HCT116 (cell line): ENCODE results near the gene TAF8. TPM values are rescaled to one million over a fixed set of nuclear protein-coding genes. Genes with fewer than 3 reads are reported as not detected.

ENCODE experiments used
- ATAC-seq: fragments of 200-7000 bp; cut with Tn5 transposase; 2 replicates; pipeline ENCODE4 v1.9.1; 2020; ENCODE audit warnings: mild to moderate bottlenecking, moderate library complexity
- BruUV-seq: library from RNA; stranded (reverse); fragments of 400-500 nt; replicated peaks from 2 replicates; lab custom pipeline; 2021; lab: Mats Ljungman, UMichigan
- CTCF ChIA-PET: fragments of 300-600 bp; sonication (Branson Sonifier 250); formaldehyde crosslinking; loops from one replicate; lab custom pipeline; 2021; ENCODE audit warnings: antibody characterized with exemption; lab: Charles Lee
- POLR2A ChIA-PET: fragments of 300-600, 350-600 bp; sonication (Branson Sonifier 250); formaldehyde crosslinking; loops from one replicate; lab custom pipeline; 2021; ENCODE audit warnings: antibody characterized with exemption; lab: Charles Lee
- RAD21 ChIA-PET, 2 experiments: fragments of 300-600 bp; sonication (Branson Sonifier 250); formaldehyde crosslinking; loops; one replicate each; lab custom pipeline; 2023; ENCODE audit warnings: low total read pairs in 2 of 2; ENCODE audit not compliant: uncharacterized antibody in 2 of 2, unreplicated experiment in 2 of 2, low non-redundant PET in 1 of 2; lab: Charles Lee
- DNase-seq: peaks from one replicate; pipeline ENCODE4 v3.0.0-alpha.2; 2010; ENCODE audit warnings: low read depth, low spot score
- H2AFZ ChIP-seq: fragments of 200-600 bp; shearing (Covaris generic), sonication (generic); 2 replicates; pipeline ENCODE4 v1.6.1; 2017; ENCODE audit warnings: low read depth, mixed run types, mixed read lengths, antibody characterized with exemption, low read length; ENCODE audit not compliant: poor library complexity, severe bottlenecking
- H3K27ac ChIP-seq: 2 replicates; pipeline ENCODE4 v1.5.1; 2012; ENCODE audit warnings: low read depth, low read length
- H3K27me3 ChIP-seq: fragments of 200-600 bp; sonication (generic); 2 replicates; pipeline ENCODE4 v1.6.1; 2016; ENCODE audit warnings: mixed run types, low read length, mixed read lengths; ENCODE audit not compliant: insufficient read depth
- H3K36me3 ChIP-seq, 2 experiments: fragments of 200-500 bp in 1 of 2; fragments of 200-600 bp in 1 of 2; sonication (Bioruptor generic) in 1 of 2; sonication (generic) in 1 of 2; 2 replicates each; pipeline versions ENCODE4 v1.5.1 to v1.6.1; 2014 to 2016; ENCODE audit warnings: low read length in 2 of 2, inconsistent platforms in 1 of 2, mixed read lengths in 1 of 2, mixed run types in 1 of 2; ENCODE audit not compliant: insufficient read depth in 2 of 2, control insufficient read depth in 1 of 2
- H3K4me1 ChIP-seq, 2 experiments: fragments of 200-600 bp in 1 of 2; sonication (generic) in 1 of 2; 2 replicates each; pipeline versions ENCODE4 v1.5.1 to v1.6.1; 2012 to 2017; ENCODE audit warnings: low read length in 2 of 2, inconsistent platforms in 1 of 2, mild to moderate bottlenecking in 1 of 2, mixed read lengths in 1 of 2, mixed run types in 1 of 2, moderate library complexity in 1 of 2; ENCODE audit not compliant: insufficient read depth in 2 of 2, control insufficient read depth in 1 of 2
- H3K4me2 ChIP-seq: fragments of 200-600 bp; sonication (generic); 2 replicates; pipeline ENCODE4 v1.6.1; 2017; ENCODE audit warnings: mixed run types, low read length, mixed read lengths
- H3K4me3 ChIP-seq, 2 experiments: fragments of 200-600 bp in 1 of 2; sonication (generic) in 1 of 2; replicated peaks in 1 of 2; 2 replicates each; pipeline ENCODE4 v1.5.1; 2011 to 2016; ENCODE audit warnings: low read length in 2 of 2, control low read depth in 1 of 2, low read depth in 1 of 2, mild to moderate bottlenecking in 1 of 2, mixed read lengths in 1 of 2, mixed run types in 1 of 2
- H3K79me2 ChIP-seq: fragments of 200-600 bp; sonication (generic); 2 replicates; pipeline ENCODE4 v1.6.1; 2017; ENCODE audit warnings: mild to moderate bottlenecking, mixed run types, low read length, moderate library complexity, mixed read lengths; ENCODE audit not compliant: insufficient read depth
- H3K9ac ChIP-seq: fragments of 200-600 bp; sonication (generic); 2 replicates; pipeline ENCODE4 v1.6.1; 2016; ENCODE audit warnings: low read length, mixed read lengths
- H3K9me2 ChIP-seq: fragments of 200-600 bp; sonication (generic), shearing (Covaris generic); 2 replicates; pipeline ENCODE4 v1.6.1; 2017; ENCODE audit warnings: mixed run types, mild to moderate bottlenecking, moderate library complexity; ENCODE audit not compliant: insufficient read depth
- H3K9me3 ChIP-seq, 2 experiments: fragments of 200-500 bp in 1 of 2; fragments of 200-600 bp in 1 of 2; sonication (Bioruptor generic) in 1 of 2; sonication (generic) in 1 of 2; 2 replicates each; pipeline ENCODE4 v1.6.1; 2014 to 2017; ENCODE audit warnings: low read length in 2 of 2, mixed read lengths in 2 of 2, inconsistent platforms in 1 of 2, low read depth in 1 of 2, mild to moderate bottlenecking in 1 of 2, mixed run types in 1 of 2, moderate library complexity in 1 of 2; ENCODE audit not compliant: control insufficient read depth in 1 of 2, insufficient read depth in 1 of 2
- H4K20me1 ChIP-seq: fragments of 200-600 bp; sonication (generic), shearing (Covaris generic); 2 replicates; pipeline ENCODE4 v1.6.1; 2017; ENCODE audit warnings: mixed run types, mild to moderate bottlenecking, moderate library complexity; ENCODE audit not compliant: insufficient read depth
- CEBPB ChIP-seq: IDR thresholded peaks from 2 replicates; pipeline ENCODE4 v1.6.1; 2012; ENCODE audit warnings: low read depth
- ELF1 ChIP-seq: IDR thresholded peaks from 2 replicates; pipeline ENCODE4 v1.6.1; 2012; ENCODE audit warnings: low read depth, borderline replicate concordance
- EZH2 ChIP-seq: fragments of 200-600 bp; sonication (generic); IDR thresholded peaks from 2 replicates; pipeline ENCODE4 v1.6.1; 2017; ENCODE audit warnings: antibody characterized with exemption, mixed run types
- EZH2phosphoT487 ChIP-seq: fragments of 200-600 bp; IDR thresholded peaks from 2 replicates; pipeline ENCODE4 v1.6.1; 2018; ENCODE audit warnings: antibody characterized with exemption, borderline replicate concordance
- FOSL1 ChIP-seq: IDR thresholded peaks from 2 replicates; pipeline ENCODE4 v1.6.1; 2012; ENCODE audit warnings: low read depth
- POLR2A ChIP-seq: IDR thresholded peaks from 2 replicates; pipeline ENCODE4 v1.7.0; 2011; ENCODE audit warnings: borderline replicate concordance; ENCODE audit not compliant: insufficient read depth, insufficient read length; ENCODE audit errors: extremely low read depth
- RAD21 ChIP-seq: IDR thresholded peaks from 2 replicates; pipeline ENCODE4 v1.6.1; 2012; ENCODE audit warnings: low read depth, mild to moderate bottlenecking
- SIN3A ChIP-seq: IDR thresholded peaks from 2 replicates; pipeline ENCODE4 v1.6.1; 2012; ENCODE audit warnings: low read depth
- SP1 ChIP-seq: IDR thresholded peaks from 2 replicates; pipeline ENCODE4 v1.6.1; 2012; ENCODE audit warnings: low read depth
- SRF ChIP-seq: IDR thresholded peaks from 2 replicates; pipeline ENCODE4 v1.6.1; 2012; ENCODE audit warnings: low read depth
- TCF7L2 ChIP-seq: IDR thresholded peaks from 2 replicates; pipeline ENCODE4 v1.7.0; 2011; ENCODE audit warnings: borderline replicate concordance, inconsistent platforms; ENCODE audit not compliant: insufficient read depth, insufficient read length; ENCODE audit errors: extremely low read depth
- YY1 ChIP-seq: IDR thresholded peaks from 2 replicates; pipeline ENCODE4 v1.6.1; 2011; ENCODE audit warnings: low read length, low read depth, moderate library complexity, mild to moderate bottlenecking; ENCODE audit not compliant: insufficient replicate concordance; ENCODE audit errors: extremely low read depth
- ZFX ChIP-seq: fragments of 450-650 bp; IDR thresholded peaks from 2 replicates; pipeline ENCODE4 v1.6.1; 2017
- ZNF274 ChIP-seq: fragments of 200-500 bp; sonication (Bioruptor generic); IDR thresholded peaks from 2 replicates; pipeline ENCODE4 v1.6.1; 2014; ENCODE audit warnings: mild to moderate bottlenecking, low read depth, low read length, inconsistent platforms
- intact Hi-C: fragments of 100-400 bp; cut with micrococcal nuclease; formaldehyde crosslinking; loops from 2 replicates; pipeline ENCODE4 v1.10.0; 2022
- total RNA-seq: library from RNA; stranded (reverse); gene quantifications from one replicate; pipeline ENCODE4 v1.2.1, GENCODE V29; 2021; ENCODE audit not compliant: unreplicated experiment
- TF ChIP-seq, protein P1 (sequence below): IDR thresholded peaks from 2 replicates; pipeline ENCODE4 v1.6.1; 2012
- TF ChIP-seq, protein P2 (sequence below): IDR thresholded peaks from 2 replicates; pipeline ENCODE4 v1.6.1; 2012; ENCODE audit warnings: low read depth
- TF ChIP-seq, protein P3 (sequence below): IDR thresholded peaks from 2 replicates; pipeline ENCODE4 v1.6.1; 2012

Gene TAF8
- total RNA-seq, 1 experiment from 2014 or later = 29.5 TPM

DNA sequence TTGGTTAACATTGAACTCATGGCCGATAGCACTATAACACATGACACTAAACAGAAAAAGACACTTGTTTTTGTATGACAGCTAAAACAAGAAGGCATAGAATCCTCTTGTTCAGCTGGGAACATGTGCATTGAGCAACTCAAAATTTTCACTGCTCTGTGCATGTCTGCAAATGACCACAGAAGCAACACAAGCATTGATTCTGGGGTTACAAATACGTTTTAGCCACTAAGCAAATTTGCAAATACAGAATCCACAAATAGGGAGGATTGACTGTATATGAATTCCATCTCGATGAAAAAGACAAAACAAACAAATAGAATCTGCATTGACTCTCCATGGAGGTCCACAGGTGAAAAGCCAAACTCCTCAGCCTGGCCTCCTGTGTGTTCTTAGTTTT, 60.4 kb downstream of the TAF8 start:
- no peak overlapping the region for H3K27ac ChIP-seq
- intact Hi-C loops = no loop called here
- H3K36me3 ChIP-seq = peaks cover 0 to 13% of the 10 kb centered on the region in 2 experiments; a peak in 2 of 4 replicates
- H3K9me2 ChIP-seq = no peaks in the 10 kb centered on the region
- peaks cover 16 to 23% of the 10 kb centered on the region in 2 experiments for H3K4me1 ChIP-seq
- ChIA-PET RAD21 (no interaction called here), POLR2A (no interaction called here), CTCF (no interaction called here)
- no peak overlapping the region for H3K4me3 ChIP-seq
- H2AFZ ChIP-seq = no peak overlapping the region
- H3K79me2 ChIP-seq = no peaks in the 10 kb centered on the region
- H3K9ac ChIP-seq = no peak overlapping the region
- no TSS peak for BruUV-seq
- no peaks in the 10 kb centered on the region for H3K9me3 ChIP-seq
- no peaks in the 10 kb centered on the region for H4K20me1 ChIP-seq
- no peak overlapping the region for H3K4me2 ChIP-seq
- TF ChIP-seq CEBPB = no peak
- no peak for TF ChIP-seq YY1
- TF ChIP-seq EZH2phosphoT487 = no peak
- no peak for TF ChIP-seq ZFX
- no peak for TF ChIP-seq RAD21
- TF ChIP-seq, protein P1, sequence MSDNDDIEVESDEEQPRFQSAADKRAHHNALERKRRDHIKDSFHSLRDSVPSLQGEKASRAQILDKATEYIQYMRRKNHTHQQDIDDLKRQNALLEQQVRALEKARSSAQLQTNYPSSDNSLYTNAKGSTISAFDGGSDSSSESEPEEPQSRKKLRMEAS = no peak
- no peak for TF ChIP-seq SIN3A
- TF ChIP-seq, protein P2, sequence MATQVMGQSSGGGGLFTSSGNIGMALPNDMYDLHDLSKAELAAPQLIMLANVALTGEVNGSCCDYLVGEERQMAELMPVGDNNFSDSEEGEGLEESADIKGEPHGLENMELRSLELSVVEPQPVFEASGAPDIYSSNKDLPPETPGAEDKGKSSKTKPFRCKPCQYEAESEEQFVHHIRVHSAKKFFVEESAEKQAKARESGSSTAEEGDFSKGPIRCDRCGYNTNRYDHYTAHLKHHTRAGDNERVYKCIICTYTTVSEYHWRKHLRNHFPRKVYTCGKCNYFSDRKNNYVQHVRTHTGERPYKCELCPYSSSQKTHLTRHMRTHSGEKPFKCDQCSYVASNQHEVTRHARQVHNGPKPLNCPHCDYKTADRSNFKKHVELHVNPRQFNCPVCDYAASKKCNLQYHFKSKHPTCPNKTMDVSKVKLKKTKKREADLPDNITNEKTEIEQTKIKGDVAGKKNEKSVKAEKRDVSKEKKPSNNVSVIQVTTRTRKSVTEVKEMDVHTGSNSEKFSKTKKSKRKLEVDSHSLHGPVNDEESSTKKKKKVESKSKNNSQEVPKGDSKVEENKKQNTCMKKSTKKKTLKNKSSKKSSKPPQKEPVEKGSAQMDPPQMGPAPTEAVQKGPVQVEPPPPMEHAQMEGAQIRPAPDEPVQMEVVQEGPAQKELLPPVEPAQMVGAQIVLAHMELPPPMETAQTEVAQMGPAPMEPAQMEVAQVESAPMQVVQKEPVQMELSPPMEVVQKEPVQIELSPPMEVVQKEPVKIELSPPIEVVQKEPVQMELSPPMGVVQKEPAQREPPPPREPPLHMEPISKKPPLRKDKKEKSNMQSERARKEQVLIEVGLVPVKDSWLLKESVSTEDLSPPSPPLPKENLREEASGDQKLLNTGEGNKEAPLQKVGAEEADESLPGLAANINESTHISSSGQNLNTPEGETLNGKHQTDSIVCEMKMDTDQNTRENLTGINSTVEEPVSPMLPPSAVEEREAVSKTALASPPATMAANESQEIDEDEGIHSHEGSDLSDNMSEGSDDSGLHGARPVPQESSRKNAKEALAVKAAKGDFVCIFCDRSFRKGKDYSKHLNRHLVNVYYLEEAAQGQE = no peak
- no peak for TF ChIP-seq ZNF274
- no peak for TF ChIP-seq EZH2
- no peak for TF ChIP-seq SRF
- no peak for TF ChIP-seq TCF7L2
- TF ChIP-seq, protein P3, sequence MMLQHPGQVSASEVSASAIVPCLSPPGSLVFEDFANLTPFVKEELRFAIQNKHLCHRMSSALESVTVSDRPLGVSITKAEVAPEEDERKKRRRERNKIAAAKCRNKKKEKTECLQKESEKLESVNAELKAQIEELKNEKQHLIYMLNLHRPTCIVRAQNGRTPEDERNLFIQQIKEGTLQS = no peak
- no peak for TF ChIP-seq SP1
- TF ChIP-seq FOSL1 = no peak
- TF ChIP-seq ELF1 = no peak
- TF ChIP-seq POLR2A = no peak
- TF ChIP-seq, all 23 proteins: peak for 0
- DNase-seq (no peak), ATAC-seq (no peak)
- H3K27me3 ChIP-seq = no peaks in the 10 kb centered on the region
